Measurements from ENCODE around the gene DNAJC19.

Gene DNAJC19

GRCh38 chr3:180981912-180982311 is 7.6 kb downstream of the DNAJC19 start:
- CTCF ChIA-PET, result no interaction called here
- H3K4me3 Mint-ChIP-seq, result no peak overlapping the region
- H3K9me3 Mint-ChIP-seq, result no peaks in the 10 kb centered on the region
- H3K4me1 Mint-ChIP-seq, result peaks cover 2% of the 10 kb centered on the region
- no peak overlapping the region for H3K27ac Mint-ChIP-seq
- H3K36me3 Mint-ChIP-seq, result peaks cover 38% of the 10 kb centered on the region
- H3K27me3 Mint-ChIP-seq, result no peaks in the 10 kb centered on the region
- no peak for DNase-seq

DNA sequence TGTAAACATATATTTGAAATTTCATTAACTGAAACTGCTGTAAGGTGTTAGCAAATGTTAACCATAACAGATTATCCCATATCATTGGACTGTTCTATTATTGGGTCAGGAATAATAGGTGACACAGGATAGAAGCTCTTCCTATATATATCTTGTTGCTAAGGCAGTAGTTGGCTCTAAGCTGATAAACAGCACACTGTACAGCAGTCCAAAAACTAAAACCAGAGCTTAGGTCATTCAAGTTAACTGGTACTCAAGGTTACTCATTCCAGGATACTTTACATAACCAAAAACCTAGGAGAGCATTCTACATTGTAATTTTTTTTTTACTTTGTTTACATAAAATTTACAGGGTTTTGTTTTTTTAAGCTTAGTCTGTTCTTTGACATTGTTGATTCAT is 8.9 kb downstream of the DNAJC19 start:
- no peaks in the 10 kb centered on the region for H3K4me1 Mint-ChIP-seq
- CTCF ChIA-PET, result interaction anchor here (1.0 to 1.2 kb wide), 2 partner anchors 11 to 68 kb away, joined by 3 read pairs; partner anchors contain the start of gene FXR1

DNA sequence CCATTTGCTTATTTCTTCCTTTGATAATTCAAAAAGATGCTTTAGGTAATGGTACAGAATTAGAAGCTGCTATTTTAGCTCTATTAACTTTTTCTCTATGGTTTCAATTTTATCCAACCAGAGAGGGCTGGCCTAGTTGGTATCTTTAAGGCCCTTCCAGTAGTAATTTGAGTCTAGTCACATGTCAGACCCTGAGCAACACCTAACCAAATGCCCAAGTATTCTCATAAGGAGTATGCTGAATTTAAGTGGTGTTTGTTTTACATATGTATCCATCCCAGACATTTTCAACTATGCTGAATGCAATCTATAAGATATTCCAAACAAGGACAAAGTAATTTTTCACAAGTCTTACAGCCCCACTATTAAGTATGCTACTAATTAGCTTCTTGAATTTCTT is 9.6 kb downstream of the DNAJC19 start:
- H3K36me3 Mint-ChIP-seq, result peaks cover 30% of the 10 kb centered on the region
- H3K4me1 Mint-ChIP-seq, result no peaks in the 10 kb centered on the region
- H3K9me3 Mint-ChIP-seq, result no peaks in the 10 kb centered on the region
- DNase-seq, result no peak
- H3K27ac Mint-ChIP-seq, result no peak overlapping the region
- CTCF ChIA-PET, result interaction anchor here (1.2 kb wide), 1 partner anchor 11 kb away, joined by 3 read pairs; no protein-coding TSS in a partner anchor
- H3K27me3 Mint-ChIP-seq, result no peaks in the 10 kb centered on the region
- no peak overlapping the region for H3K4me3 Mint-ChIP-seq

More for the DNA sequence above, 8.9 kb downstream of the DNAJC19 start:
- Mint-ChIP-seq H3K36me3 (peaks cover 33% of the 10 kb centered on the region), H3K9me3 (no peaks in the 10 kb centered on the region), H3K4me3 (no peak overlapping the region), H3K27ac (no peak overlapping the region), H3K27me3 (no peaks in the 10 kb centered on the region)
- DNase-seq, result no peak

- Mint-ChIP-seq H3K36me3 (peaks cover 36% of the 10 kb centered on the region), H3K9me3 (no peaks in the 10 kb centered on the region), H3K27me3 (no peaks in the 10 kb centered on the region), H3K4me3 (no peak overlapping the region), H3K4me1 (peaks cover 2% of the 10 kb centered on the region), H3K27ac (no peak overlapping the region)
- CTCF ChIA-PET, result no interaction called here
- DNase-seq, result no peak
Measured at GRCh38 chr3:180977498-180977897, 12.0 kb downstream of the DNAJC19 start.

DNA sequence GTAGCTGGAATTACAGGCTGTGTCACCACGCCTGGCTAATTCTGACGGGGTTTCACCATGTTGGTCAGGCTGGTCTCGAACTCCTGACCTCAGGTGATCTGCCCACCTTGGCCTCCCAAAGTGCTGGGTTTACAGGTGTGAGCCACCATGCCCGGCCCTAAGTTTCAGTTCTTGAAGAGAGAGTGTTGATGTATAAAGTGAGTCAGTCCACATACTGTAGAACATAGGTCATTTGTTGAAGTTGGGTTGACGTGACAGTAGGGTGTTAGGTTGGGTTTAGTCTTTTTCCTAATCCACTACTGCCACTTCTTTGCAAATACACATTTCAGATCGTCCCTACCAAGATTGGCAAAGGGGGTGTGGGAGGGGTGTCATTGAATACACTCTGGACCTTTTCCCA is 15.2 kb downstream of the DNAJC19 start:
- Mint-ChIP-seq H3K27me3 (no peaks in the 10 kb centered on the region), H3K27ac (no peak overlapping the region), H3K4me3 (no peak overlapping the region), H3K36me3 (peaks cover 37% of the 10 kb centered on the region), H3K4me1 (peaks cover 2% of the 10 kb centered on the region), H3K9me3 (no peaks in the 10 kb centered on the region)
- DNase-seq, result no peak
- CTCF ChIA-PET, result no interaction called here

- H3K27ac Mint-ChIP-seq, result no peak overlapping the region
- CTCF ChIA-PET, result interaction anchor here (0.7 to 1.1 kb wide), 2 partner anchors 9 to 21 kb away, joined by 3 read pairs; no protein-coding TSS in a partner anchor
Measured at GRCh38 chr3:180973543-180973942, 16.0 kb downstream of the DNAJC19 start.

DNA sequence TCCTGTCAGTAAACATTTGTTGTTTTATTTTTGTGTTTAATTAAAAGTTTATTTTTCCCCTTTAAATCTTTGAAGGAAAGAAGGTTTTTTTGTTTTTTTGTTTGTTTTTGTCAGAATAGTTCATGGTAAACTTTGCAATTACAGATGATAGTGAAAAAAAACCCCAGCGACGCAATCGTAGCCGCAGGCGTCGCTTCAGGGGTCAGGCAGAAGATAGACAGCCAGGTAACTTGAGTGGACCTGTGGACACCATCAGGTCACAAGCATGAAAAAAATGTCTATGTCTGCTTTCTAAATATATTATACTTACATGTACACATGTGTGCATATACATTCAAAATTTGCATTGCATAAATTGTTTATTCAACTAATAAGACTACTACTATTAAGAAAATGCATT is 18.6 kb downstream of the DNAJC19 start:
- CTCF ChIA-PET, result no interaction called here
- H3K9me3 Mint-ChIP-seq, result no peaks in the 10 kb centered on the region
- H3K36me3 Mint-ChIP-seq, result peaks cover 39% of the 10 kb centered on the region
- H3K4me1 Mint-ChIP-seq, result peaks cover 2% of the 10 kb centered on the region
- H3K27me3 Mint-ChIP-seq, result no peaks in the 10 kb centered on the region
- no peak for DNase-seq
- H3K4me3 Mint-ChIP-seq, result no peak overlapping the region
- no peak overlapping the region for H3K27ac Mint-ChIP-seq

More at GRCh38 chr3:180973543-180973942, 16.0 kb downstream of the DNAJC19 start:
- H3K4me3 Mint-ChIP-seq, result no peak overlapping the region
- peaks cover 35% of the 10 kb centered on the region for H3K36me3 Mint-ChIP-seq
- no peaks in the 10 kb centered on the region for H3K9me3 Mint-ChIP-seq
- H3K27me3 Mint-ChIP-seq, result no peaks in the 10 kb centered on the region
- peaks cover 2% of the 10 kb centered on the region for H3K4me1 Mint-ChIP-seq
- no peak for DNase-seq

DNA sequence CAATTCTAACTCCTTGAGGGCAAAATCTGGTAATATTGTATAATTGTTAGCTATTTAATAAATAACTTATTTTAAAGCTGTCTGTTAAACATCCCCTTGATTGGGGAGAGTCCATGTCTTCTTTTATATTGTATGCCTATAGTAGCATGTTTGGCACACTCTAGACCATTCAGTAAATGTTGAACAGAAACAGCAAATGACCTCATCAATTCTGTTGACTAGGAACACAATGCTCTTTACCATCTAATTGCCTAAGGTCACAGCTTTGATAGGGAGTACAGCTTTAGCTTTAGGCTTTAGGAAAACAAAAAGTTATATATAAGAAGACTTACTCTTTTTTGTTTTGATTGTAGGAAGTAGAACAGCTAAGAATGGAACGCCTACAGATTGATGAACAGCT is 27.0 kb downstream of the DNAJC19 start:
- Mint-ChIP-seq H3K27ac (no peak overlapping the region), H3K27me3 (no peaks in the 10 kb centered on the region), H3K4me3 (no peak overlapping the region), H3K4me1 (peaks cover 2% of the 10 kb centered on the region), H3K9me3 (no peaks in the 10 kb centered on the region), H3K36me3 (peaks cover 52% of the 10 kb centered on the region)
- DNase-seq, result no peak
- CTCF ChIA-PET, result interaction anchor here (0.9 to 1.0 kb wide), 2 partner anchors 11 to 50 kb away, joined by 3 to 4 read pairs; partner anchors contain the start of gene FXR1

- CTCF ChIA-PET, result no interaction called here
- H3K9me3 Mint-ChIP-seq, result no peaks in the 10 kb centered on the region
- H3K4me1 Mint-ChIP-seq, result peaks cover 2% of the 10 kb centered on the region
- no peaks in the 10 kb centered on the region for H3K27me3 Mint-ChIP-seq
- peaks cover 53% of the 10 kb centered on the region for H3K36me3 Mint-ChIP-seq
- no peak for DNase-seq
- no peak overlapping the region for H3K4me3 Mint-ChIP-seq
- no peak overlapping the region for H3K27ac Mint-ChIP-seq
Measured at GRCh38 chr3:180961552-180961951, 28.0 kb downstream of the DNAJC19 start.

DNA sequence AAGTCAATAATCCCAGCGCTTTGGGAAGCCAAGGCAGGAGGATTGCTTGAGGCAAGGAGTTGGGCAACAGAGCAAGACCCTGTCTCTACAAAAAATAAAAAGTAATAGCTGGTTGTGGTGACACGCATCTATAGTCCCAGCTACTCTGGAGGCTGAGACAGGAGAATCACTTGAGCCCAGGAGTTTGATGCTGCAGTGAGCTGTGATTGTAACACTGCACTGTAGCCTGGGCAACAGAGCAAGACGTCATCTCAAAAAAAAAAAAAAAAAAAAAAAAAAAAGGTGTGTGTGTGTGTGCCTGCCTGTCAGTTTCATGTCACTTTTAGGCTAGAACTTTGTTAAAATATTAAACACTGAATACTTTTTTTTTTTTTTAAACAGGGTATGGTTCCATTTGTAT is 28.4 kb downstream of the DNAJC19 start:
- CTCF ChIA-PET, result no interaction called here
- Mint-ChIP-seq H3K9me3 (no peaks in the 10 kb centered on the region), H3K36me3 (peaks cover 52% of the 10 kb centered on the region)

DNA sequence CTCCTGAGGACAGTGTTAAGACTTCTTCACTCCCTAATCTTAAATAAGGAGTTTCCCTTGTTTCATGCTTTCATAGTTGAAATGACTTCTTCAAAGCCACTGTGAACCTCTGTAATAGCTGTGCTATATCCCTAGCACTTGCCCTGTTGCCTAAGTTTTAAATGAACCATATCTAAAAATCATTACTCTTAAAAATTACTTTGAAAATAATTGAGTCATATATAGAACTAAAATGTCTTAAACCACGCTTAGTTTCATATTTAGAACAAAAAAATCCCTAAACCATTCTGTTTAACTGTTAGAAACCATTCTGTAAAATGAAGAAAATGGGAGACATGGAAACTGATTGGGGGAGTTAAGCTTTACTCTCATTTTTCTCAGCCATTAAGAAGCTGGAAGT is 29.8 kb downstream of the DNAJC19 start:
- CTCF ChIA-PET, result no interaction called here
- no peak overlapping the region for H3K4me3 Mint-ChIP-seq
- no peak for DNase-seq
- H3K27ac Mint-ChIP-seq, result no peak overlapping the region
- H3K36me3 Mint-ChIP-seq, result peaks cover 54% of the 10 kb centered on the region
- H3K9me3 Mint-ChIP-seq, result no peaks in the 10 kb centered on the region
- peaks cover 2% of the 10 kb centered on the region for H3K4me1 Mint-ChIP-seq
- no peaks in the 10 kb centered on the region for H3K27me3 Mint-ChIP-seq

More for the DNA sequence above, 28.4 kb downstream of the DNAJC19 start:
- no peak overlapping the region for H3K27ac Mint-ChIP-seq
- H3K4me1 Mint-ChIP-seq, result peaks cover 2% of the 10 kb centered on the region
- DNase-seq, result no peak
- no peak overlapping the region for H3K4me3 Mint-ChIP-seq
- H3K27me3 Mint-ChIP-seq, result no peaks in the 10 kb centered on the region

DNA sequence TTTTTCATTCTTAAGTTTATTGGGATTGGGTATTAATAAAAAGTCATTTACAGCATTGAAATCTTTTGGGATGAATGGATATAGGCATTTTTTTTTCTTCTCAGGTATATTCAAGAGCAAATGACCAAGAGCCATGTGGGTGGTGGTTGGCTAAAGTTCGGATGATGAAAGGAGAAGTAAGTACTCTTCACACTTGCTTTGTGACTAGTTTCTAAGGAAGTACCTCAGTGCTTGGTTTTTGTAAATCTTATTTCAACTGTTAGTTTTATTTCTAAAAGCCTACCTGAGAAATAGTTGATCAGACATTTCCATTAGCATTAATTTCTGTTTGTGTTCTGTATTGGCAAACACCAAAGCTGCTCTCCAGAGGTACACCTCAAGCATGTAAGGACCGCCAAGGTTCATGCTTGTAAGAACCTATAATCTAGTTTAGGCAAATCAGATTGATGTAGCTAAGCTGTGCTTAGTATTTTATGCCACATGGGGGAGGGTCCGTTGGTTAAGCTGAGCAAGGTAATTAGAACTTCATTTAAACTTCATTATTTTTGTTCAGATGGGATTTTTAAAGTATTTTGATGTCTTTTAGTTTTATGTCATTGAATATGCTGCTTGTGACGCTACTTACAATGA is 41.7 kb downstream of the DNAJC19 start:
- no peak overlapping the region for H3K27ac Mint-ChIP-seq
- no peak overlapping the region for H3K4me3 Mint-ChIP-seq
- no peaks in the 10 kb centered on the region for H3K9me3 Mint-ChIP-seq
- peaks cover 42% of the 10 kb centered on the region for H3K36me3 Mint-ChIP-seq
- no peaks in the 10 kb centered on the region for H3K27me3 Mint-ChIP-seq
- no peak for DNase-seq
- CTCF ChIA-PET, result no interaction called here
- no peaks in the 10 kb centered on the region for H3K4me1 Mint-ChIP-seq

GRCh38 chr3:180940826-180941225 is 48.7 kb downstream of the DNAJC19 start:
- Mint-ChIP-seq H3K27ac (no peak overlapping the region), H3K4me3 (no peak overlapping the region), H3K36me3 (peaks cover 37% of the 10 kb centered on the region), H3K4me1 (peaks cover 2% of the 10 kb centered on the region), H3K27me3 (no peaks in the 10 kb centered on the region), H3K9me3 (no peaks in the 10 kb centered on the region)
- no peak for DNase-seq
- CTCF ChIA-PET, result no interaction called here

GRCh38 chr3:180934638-180935037 is 54.9 kb downstream of the DNAJC19 start:
- CTCF ChIA-PET, result no interaction called here
- Mint-ChIP-seq H3K4me3 (no peak overlapping the region), H3K4me1 (peaks cover 6% of the 10 kb centered on the region), H3K27ac (no peak overlapping the region), H3K36me3 (peaks cover 27% of the 10 kb centered on the region), H3K27me3 (no peaks in the 10 kb centered on the region), H3K9me3 (no peaks in the 10 kb centered on the region)
- DNase-seq, result no peak

Data from activated naive CD4-positive, alpha-beta T cell treated with anti-CD3 and anti-CD28 coated beads, Interleukin-2, amount 10 ng/mL, durations not matched to agents 7 days and 5 days (primary cell).